Thoracic aorta (tissue), 2 donors: Measurements from ENCODE around the gene NEDD9. TPM values are rescaled to one million over a fixed set of nuclear protein-coding genes. Genes with fewer than 3 reads are reported as not detected.

Experiments used
- ATAC-seq: fragments of 150-250 bp; one replicate; pipeline ENCODE4 v1.8.0; 2017; ENCODE audit warnings: low read depth; ENCODE audit not compliant: insufficient number of reproducible peaks, low FRiP score
- DNase-seq: peaks from one replicate; pipeline ENCODE4 v3.0.0-alpha.2; 2020; ENCODE audit warnings: low spot score
- H3K27ac ChIP-seq, 2 donors: fragments of 200-600 bp; sonication (generic); 1 replicate in 1 of 2; 2 replicates in 1 of 2; pipeline ENCODE4 v1.5.1; 2016; ENCODE audit warnings: mild to moderate bottlenecking in 2 of 2, moderate library complexity in 2 of 2
- H3K27me3 ChIP-seq: fragments of 200-600 bp; sonication (generic); replicated peaks from 2 replicates; pipeline ENCODE4 v1.6.0; 2016; ENCODE audit warnings: mild to moderate bottlenecking; ENCODE audit not compliant: insufficient read depth
- H3K36me3 ChIP-seq: fragments of 200-600 bp; sonication (generic); one replicate; pipeline ENCODE4 v1.5.1; 2016
- H3K4me1 ChIP-seq, 2 donors: fragments of 200-600 bp; sonication (generic); 1 replicate in 1 of 2; 2 replicates in 1 of 2; pipeline versions ENCODE4 v1.5.1 to v1.6.0; 2016; ENCODE audit warnings: low read depth in 2 of 2, mild to moderate bottlenecking in 1 of 2; ENCODE audit not compliant: control insufficient read depth in 1 of 2
- H3K4me3 ChIP-seq: fragments of 200-600 bp; sonication (generic); 2 replicates; pipeline ENCODE4 v1.5.1; 2016; ENCODE audit warnings: mild to moderate bottlenecking
- H3K9me3 ChIP-seq: fragments of 200-600 bp; sonication (generic); 2 replicates; pipeline ENCODE4 v1.5.1; 2016
- CTCF ChIP-seq: fragments of 200-600 bp; sonication (generic); IDR thresholded peaks from one replicate; pipeline ENCODE4 v1.5.1; 2019; ENCODE audit warnings: antibody characterized with exemption
- total RNA-seq, 2 donors: library from RNA; depleted of rRNA; stranded (reverse); fragments of >200 nt; gene quantifications; one replicate each; pipeline versions ENCODE4 v1.1.0 to v1.2.3, GENCODE V29; 2016

Gene NEDD9
- total RNA-seq, 2 donors from 2014 or later, result 122 to 181 TPM

GRCh38 chr6:11143394-11144371, 88.8 kb downstream of the NEDD9 start:
- no peak overlapping the region for H3K27ac ChIP-seq
- no peak overlapping the region for H3K4me3 ChIP-seq
- TF ChIP-seq CTCF, result no peak
- DNase-seq (peak; percentile 57), ATAC-seq (no peak)
- H3K36me3 ChIP-seq, result no peaks in the 10 kb centered on the region
- no peaks in the 10 kb centered on the region for H3K4me1 ChIP-seq
- H3K27me3 ChIP-seq, result no peaks in the 10 kb centered on the region
- no peaks in the 10 kb centered on the region for H3K9me3 ChIP-seq

- DNase-seq, result no peak
- ATAC-seq, result no peak
- Histone ChIP-seq H3K27ac (no peak overlapping the region), H3K4me1 (no peaks in the 10 kb centered on the region), H3K36me3 (no peaks in the 10 kb centered on the region), H3K9me3 (no peaks in the 10 kb centered on the region), H3K4me3 (no peak overlapping the region), H3K27me3 (no peaks in the 10 kb centered on the region)
- TF ChIP-seq CTCF, result no peak
Measured at GRCh38 chr6:11142296-11143027, 90.0 kb downstream of the NEDD9 start.

GRCh38 chr6:11141295-11141694, 91.2 kb downstream of the NEDD9 start:
- DNase-seq, result no peak
- no peaks in the 10 kb centered on the region for H3K36me3 ChIP-seq
- TF ChIP-seq CTCF, result no peak
- no peak overlapping the region for H3K27ac ChIP-seq
- no peak overlapping the region for H3K4me3 ChIP-seq
- ATAC-seq, result no peak
- H3K4me1 ChIP-seq, result no peaks in the 10 kb centered on the region
- H3K27me3 ChIP-seq, result no peaks in the 10 kb centered on the region
- no peaks in the 10 kb centered on the region for H3K9me3 ChIP-seq

- H3K27ac ChIP-seq, result no peak overlapping the region
- no peak overlapping the region for H3K4me3 ChIP-seq
- no peaks in the 10 kb centered on the region for H3K27me3 ChIP-seq
- H3K36me3 ChIP-seq, result peaks cover 5% of the 10 kb centered on the region
- ATAC-seq (no peak), DNase-seq (no peak)
- no peaks in the 10 kb centered on the region for H3K9me3 ChIP-seq
- H3K4me1 ChIP-seq, result no peaks in the 10 kb centered on the region
- TF ChIP-seq CTCF, result no peak
Measured at GRCh38 chr6:11140056-11140455, 92.4 kb downstream of the NEDD9 start.
